ENCODE results near the gene HS2ST1.
"Not testable (repeated sequence)": the region's sequence is repeated elsewhere in the genome, so short reads cannot be mapped to it uniquely, and the experiment has no call there.

The HS2ST1 gene

GRCh38 chr1:86925742-86926141 is 11.3 kb downstream of the HS2ST1 start:
- no peak for DNase-seq (ENCODE audit: low read depth)

DNA sequence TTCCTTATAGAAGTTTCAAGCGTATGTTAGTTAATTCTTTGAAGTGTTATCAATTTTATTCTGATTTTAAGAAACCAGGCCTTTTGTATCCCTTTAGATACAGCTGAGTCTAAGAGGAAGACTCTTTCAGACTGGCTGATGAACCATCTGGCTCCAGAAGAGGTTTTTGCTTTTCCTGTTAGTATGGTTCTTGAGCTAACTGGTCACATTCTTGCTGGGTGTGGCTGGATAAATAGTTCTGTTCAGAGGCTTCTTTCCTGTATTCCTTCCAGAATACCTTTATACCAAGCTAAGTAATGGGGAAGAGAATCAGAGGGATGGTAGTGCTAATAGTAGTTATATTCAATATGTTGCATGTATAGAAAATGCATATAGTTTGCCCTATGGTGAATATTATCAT is 12.4 kb downstream of the HS2ST1 start:
- DNase-seq (ENCODE audit: low read depth) = no peak

- no peak for DNase-seq (ENCODE audit: low read depth)
Measured at GRCh38 chr1:86928819-86929218, 14.4 kb downstream of the HS2ST1 start.

DNA sequence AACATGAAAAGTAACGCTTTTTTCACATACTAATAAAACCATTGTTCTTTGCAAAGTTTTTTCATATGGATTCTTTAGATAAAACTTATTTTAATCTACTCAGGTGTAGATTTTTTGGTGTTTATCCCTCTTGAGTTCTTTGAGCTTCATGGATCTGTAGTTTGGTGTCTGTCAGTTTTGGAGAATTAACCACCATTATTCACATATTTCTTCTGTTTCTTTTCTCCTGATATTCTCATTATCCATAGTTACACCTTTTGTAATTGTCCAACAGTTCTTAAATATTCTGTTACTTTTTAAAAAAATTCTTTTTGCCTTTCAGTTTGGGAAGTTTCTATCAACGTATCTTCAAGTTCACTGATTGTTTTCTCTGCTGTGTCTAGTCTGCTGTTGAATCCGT is 18.6 kb downstream of the HS2ST1 start:
- no peak for DNase-seq (ENCODE audit: low read depth)

DNA sequence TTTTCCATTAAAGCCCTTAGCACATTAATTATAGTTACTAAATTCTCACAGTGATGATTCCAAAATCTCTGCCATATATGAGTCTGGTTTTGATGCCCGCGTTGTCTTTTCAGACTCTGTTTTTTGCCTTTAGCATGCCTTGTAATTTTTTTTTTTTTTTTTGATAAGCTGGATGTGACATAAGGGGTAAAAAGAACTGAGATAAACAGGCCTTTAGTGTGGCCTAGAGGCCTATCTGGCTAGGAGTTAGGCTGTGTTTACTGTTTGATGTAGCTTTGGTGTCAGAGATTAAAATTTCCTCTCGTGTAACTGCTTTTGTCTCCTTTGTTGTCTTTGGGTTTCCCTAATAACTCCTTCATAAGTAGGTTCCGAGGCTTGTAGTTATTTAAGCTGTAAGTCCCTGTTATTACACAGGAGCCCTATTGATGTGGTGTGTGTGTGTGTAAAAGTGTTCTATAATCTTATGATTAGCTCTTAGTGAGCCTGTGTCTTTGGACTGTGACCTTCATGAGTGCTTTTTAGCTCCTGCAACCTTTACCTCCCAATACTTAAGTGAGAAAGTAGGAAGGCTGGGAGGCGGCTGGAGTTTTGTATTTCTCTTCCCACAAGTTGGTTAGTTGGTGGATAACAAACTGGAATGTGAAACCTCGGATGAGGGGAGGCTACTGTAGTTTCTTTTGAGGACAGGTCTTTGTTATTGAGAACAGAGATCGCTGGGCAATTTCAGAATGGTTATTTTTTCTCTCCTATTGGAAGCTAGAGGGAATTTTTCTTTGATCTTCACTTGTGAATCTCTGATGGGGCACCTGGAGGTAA is 19.3 kb downstream of the HS2ST1 start:
- no peak for DNase-seq (ENCODE audit: low read depth)

DNA sequence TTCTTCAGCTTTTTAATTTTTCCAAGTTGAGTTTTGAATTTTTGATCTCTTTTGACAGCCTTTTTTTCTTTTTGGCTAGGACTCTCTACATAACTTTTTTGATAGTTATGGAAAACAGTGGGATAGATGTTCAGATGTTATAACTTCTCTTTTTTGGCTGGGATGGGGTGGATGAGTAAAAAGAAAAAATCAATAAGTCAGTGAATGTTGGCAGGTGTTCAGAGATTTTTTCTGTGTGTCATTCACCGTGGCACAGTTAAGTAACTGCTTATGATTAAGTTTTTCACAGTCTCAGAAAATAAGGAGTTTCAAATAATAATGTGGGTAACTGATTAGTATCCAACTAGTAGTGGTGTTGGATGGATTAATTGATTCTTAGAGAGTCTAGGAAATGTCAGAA is 24.0 kb downstream of the HS2ST1 start:
- no peak for DNase-seq (ENCODE audit: low read depth)

- no peak for DNase-seq (ENCODE audit: low read depth)
Measured at GRCh38 chr1:86938855-86939254, 24.4 kb downstream of the HS2ST1 start.

GRCh38 chr1:86939406-86939805 is 25.0 kb downstream of the HS2ST1 start:
- DNase-seq (ENCODE audit: low read depth) = no peak

- no peak for DNase-seq (ENCODE audit: low read depth)
Measured at GRCh38 chr1:86940599-86940998, 26.2 kb downstream of the HS2ST1 start.

GRCh38 chr1:86942042-86942441 is 27.6 kb downstream of the HS2ST1 start:
- no peak for DNase-seq (ENCODE audit: low read depth)

DNA sequence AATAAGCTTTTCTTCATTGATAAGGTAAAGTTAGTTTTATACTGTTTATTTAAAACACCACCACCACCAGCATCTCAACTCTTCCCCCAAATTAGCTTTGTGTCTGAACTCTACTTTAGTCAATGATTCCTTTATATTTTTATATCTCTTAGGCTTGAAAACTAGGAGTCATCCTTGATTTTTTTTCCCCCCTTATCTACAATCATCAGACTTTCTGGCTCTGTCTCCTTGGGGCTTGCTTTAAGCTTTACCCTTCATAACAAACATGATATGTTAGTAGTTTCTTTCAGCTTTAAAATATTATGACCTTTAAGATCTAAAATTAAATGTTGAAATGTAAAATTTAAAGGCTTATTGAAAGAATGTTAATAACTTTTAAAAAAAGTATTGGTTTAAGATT is 28.3 kb downstream of the HS2ST1 start:
- DNase-seq (ENCODE audit: low read depth) = no peak

DNA sequence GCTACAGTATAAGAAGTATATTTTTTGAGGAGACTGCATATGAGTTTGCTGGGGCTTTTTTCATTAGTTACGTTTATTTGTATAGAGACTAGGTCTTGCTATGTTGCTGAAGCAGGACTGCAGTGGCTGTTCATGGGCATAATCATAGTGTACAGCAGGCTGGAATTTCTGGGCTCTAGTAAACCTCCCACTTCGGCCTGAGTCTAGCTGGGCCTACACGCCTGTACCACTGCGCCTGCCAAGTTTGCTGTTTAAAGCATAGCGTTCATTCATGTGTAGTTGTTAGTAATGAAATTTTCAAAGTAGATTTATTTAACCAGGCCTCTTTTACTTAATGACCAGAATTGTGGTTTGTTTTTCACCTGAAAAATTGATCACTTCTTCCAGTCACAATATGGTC is 33.8 kb downstream of the HS2ST1 start:
- no peak for DNase-seq (ENCODE audit: low read depth)

GRCh38 chr1:86950712-86951419 is 36.4 kb downstream of the HS2ST1 start:
- DNase-seq (ENCODE audit: low read depth) = no peak

DNA sequence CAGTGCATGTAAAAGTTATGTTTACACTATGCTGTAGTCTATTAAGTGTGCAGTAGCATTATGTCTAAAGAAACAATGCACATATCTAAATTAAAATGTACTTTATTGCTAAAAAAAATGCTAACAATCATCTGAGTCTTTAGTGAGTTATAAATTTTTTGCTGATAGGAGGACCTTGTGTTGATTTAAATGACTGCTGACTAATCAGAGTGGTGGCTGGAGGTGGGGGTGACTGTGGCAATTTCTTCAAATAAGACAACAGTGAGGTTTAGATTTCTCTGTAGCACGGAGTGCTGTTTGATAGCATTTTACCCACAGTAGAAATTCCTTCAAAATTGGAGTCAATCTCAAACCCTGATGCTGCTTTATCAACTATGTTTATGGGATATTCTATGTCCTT is 37.0 kb downstream of the HS2ST1 start:
- no peak for DNase-seq (ENCODE audit: low read depth)

DNA sequence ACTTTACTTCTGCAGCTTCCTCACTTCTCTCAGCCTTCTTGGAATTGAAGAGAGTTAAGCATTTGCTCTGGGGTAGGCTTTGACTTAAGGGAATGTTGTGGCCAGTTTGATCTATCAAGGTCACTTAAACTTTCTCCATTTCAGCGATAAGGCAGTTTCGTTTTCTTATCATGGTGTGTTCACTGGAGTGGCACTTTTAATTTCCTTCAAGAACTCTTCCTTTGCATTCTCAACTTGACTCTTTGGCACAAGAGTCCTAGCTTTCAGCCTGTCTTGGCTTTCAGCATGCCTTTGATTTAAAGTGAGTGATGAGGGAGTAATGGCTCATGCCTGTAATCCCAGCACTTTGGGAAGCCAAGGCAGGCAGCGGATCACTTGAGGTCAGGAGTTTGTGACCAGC is 38.7 kb downstream of the HS2ST1 start:
- no peak for DNase-seq (ENCODE audit: low read depth)

DNA sequence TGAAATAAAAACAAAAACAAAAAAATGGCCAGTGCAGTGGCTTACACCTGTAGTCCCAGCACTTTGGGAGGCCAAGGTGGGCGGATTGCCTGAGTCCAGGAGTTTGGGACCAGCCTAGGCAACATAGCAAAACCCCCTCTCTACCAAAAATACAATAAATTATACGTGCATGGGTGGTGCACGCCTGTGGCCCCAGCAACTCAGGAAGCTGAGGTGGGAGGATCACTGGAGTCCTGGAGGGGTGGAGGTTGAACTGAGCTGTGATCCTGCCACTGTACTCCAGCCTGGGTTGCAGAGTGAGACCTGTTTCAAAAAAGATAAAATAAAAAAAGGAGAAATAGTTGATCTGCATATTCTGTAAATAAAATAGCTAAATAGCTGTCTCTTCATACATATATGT is 41.2 kb downstream of the HS2ST1 start:
- no peak for DNase-seq (ENCODE audit: low read depth)

- DNase-seq (ENCODE audit: low read depth) = no peak
Measured at GRCh38 chr1:86956221-86956620, 41.8 kb downstream of the HS2ST1 start.

- DNase-seq (ENCODE audit: low read depth) = no peak
Measured at GRCh38 chr1:86957221-86957620, 42.8 kb downstream of the HS2ST1 start.

DNA sequence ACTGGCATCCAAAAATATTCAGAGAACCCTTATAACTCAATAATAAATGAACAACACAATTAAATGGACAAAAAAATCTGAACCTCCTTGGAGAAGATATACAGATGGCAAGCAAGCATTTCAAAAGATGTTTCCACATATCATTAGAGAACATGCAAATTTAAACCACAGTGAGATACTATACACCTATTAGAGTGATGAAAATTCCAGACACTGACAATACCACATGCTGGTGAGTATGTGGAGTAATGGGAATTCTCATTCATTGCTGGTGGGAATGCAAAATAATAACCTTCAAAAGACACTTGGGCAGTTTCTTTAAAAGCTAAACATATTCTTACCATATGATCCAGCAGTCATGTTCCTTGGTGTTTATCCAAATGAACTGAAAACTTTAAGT is 46.1 kb downstream of the HS2ST1 start:
- no peak for DNase-seq (ENCODE audit: low read depth)

DNA sequence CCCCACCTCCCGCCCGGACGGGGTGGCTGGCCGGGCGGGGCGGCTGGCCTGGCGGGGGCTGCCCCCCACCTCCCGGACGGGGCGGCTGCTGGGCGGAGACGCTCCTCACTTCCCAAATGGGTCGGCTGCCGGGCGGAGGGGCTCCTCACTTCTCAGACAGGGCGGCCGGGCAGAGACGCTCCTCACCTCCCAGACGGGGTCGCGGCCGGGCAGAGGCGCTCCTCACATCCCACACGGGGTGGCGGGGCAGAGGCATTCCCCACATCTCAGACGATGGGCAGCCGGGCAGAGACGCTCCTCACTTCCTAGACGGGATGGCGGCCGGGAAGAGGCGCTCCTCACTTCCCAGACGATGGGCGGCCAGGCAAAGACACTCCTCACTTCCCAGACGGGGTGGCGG is 49.4 kb downstream of the HS2ST1 start:
- not testable (repeated sequence) for DNase-seq (ENCODE audit: low read depth)

DNA sequence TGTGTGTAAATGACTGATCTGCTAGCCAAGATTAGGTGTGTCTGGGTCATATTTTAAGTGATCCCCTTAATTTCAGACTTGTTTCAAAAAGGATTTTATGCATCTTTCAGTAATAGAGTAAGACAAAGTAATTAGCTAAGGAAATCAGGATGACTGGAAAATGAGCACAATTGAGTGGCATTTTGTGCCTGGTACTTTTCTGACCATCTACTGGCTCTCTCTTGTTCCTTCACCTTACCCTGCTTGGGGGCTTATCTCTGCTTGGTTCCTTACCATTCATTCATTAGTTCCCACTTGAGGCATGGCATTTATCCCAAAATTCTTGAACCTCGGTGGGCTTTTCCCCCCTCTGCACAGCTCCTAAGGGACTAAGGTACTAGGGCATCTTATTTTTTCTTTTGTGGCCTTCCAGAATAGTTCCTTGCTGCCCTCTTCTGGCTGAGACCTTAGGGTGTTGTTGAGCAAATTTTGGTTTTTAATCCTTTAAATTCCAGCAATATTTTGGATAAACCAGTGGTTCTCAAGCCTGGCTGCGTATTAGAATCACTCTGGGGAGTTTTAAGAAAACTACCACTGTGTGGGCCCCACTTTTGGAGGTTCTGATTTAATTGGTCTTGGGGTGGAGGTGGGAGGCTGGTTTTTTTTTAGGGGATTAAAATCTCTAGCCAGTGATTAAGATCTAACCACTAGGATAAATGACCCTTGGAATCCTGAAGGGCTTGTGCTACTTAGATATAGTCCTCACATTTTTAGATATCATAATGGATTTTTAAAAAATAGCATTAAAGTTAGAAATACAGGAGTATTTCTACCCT is 50.8 kb downstream of the HS2ST1 start:
- DNase-seq (ENCODE audit: low read depth) = no peak

DNA sequence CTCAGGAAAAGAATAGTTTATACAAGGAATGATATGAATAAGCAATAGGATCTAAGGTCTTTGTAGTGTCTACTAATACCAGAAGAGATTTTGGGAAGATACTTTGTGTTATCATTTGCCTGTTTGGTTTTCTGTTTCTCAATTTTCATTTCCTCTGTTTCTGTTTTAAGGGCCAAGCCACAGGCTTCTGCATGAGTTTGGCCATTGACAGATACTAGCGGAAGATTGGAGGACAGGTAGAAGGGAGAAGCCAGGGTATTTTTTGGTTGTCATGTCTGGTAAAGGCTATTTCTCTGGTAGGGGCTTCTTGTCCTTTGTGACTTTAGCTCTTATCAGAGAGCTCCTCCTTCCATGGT is 51.4 kb downstream of the HS2ST1 start:
- DNase-seq (ENCODE audit: low read depth) = no peak

DNA sequence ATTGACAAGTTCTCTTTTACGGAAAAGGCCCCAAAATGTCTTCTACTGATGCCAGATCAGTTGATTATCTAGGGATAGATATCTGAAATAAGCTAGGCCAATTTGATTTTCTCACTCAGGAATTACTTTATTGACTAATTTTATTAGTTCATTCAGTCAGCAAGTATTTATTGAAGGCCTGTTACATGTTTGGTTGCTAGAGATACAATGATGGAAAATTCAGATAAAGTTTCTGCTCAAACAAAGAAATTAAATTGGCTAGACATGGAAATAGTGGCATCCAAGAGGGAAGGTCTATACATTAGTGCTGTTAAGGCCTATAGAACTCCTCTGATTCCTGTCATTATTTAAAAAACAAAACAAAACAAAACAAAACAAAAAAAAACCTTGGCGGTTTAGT is 56.5 kb downstream of the HS2ST1 start:
- no peak for DNase-seq (ENCODE audit: low read depth)

Data from activated T-cell treated with anti-CD3 and anti-CD28 coated beads for 48 hours (primary cell).